Effector memory CD8-positive, alpha-beta T cell (primary cell): ENCODE results near the gene PDGFD.

Experiments
- ATAC-seq: fragments of 150-1000 bp; cut with Tn5 transposase; replicated peaks from 2 replicates; pipeline ENCODE4 v1.10.0; 2021; ENCODE audit warnings: mild to moderate bottlenecking, moderate library complexity
- DNase-seq, 3 experiments: peaks; one replicate each; pipeline ENCODE4 v3.0.0; 2021
- H3K27ac Mint-ChIP-seq, 2 donors: one replicate each; pipeline ENCODE4 v1.8.0; 2022; ENCODE audit warnings: mild to moderate bottlenecking in 2 of 2, mixed read lengths in 2 of 2, moderate library complexity in 2 of 2
- H3K27me3 Mint-ChIP-seq, 2 donors: one replicate each; pipeline ENCODE4 v1.8.0; 2022; ENCODE audit warnings: mixed read lengths in 2 of 2
- H3K36me3 Mint-ChIP-seq: one replicate; pipeline ENCODE4 v1.8.0; 2022; ENCODE audit warnings: mild to moderate bottlenecking, moderate library complexity, mixed read lengths; ENCODE audit not compliant: insufficient read depth
- H3K4me1 Mint-ChIP-seq, 2 donors: one replicate each; pipeline ENCODE4 v1.8.0; 2022; ENCODE audit warnings: low read depth in 2 of 2, mixed read lengths in 2 of 2
- H3K4me3 Mint-ChIP-seq, 2 donors: one replicate each; pipeline ENCODE4 v1.8.0; 2022; ENCODE audit warnings: mild to moderate bottlenecking in 2 of 2, mixed read lengths in 2 of 2, moderate library complexity in 2 of 2
- H3K9me3 Mint-ChIP-seq, 2 donors: one replicate each; pipeline ENCODE4 v1.8.0; 2022; ENCODE audit warnings: mixed read lengths in 2 of 2

PDGFD gene

DNA sequence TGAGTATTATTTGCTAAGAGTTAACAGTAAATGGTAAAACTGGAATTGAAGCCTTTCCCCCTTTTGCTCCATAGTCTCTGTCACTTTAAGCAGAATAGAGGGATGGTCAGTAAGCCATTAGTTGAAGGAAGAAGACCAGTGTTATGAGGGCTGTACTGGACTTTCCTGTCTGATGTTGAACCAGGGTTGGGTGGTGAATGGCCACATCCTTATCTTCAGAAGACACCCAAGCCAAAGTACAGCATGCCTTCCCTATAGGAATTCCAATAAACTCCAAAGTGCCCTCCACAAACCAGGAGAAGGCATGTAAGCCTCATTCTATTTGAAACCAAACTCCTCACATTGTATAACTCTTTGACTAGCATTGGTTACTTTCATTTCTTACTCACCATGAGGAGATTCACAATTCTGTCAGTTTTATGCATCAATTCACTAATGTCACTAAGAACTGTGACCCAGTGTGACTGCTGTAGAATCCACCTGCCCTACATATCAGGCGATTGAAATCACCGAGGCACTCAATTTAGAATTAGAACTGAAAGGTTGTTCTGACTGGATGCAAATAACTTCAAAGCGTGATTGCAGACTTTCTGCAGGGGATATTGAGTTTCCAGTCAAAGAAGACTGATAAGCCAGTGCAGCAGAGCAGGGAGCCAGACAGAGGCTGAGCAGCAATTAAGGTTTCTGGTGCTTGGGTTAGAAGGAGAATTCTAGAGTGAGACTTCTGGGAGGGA, 234.6 kb downstream of the PDGFD start:
- no peaks in the 10 kb centered on the region for H3K27me3 Mint-ChIP-seq
- ATAC-seq: no peak

DNA sequence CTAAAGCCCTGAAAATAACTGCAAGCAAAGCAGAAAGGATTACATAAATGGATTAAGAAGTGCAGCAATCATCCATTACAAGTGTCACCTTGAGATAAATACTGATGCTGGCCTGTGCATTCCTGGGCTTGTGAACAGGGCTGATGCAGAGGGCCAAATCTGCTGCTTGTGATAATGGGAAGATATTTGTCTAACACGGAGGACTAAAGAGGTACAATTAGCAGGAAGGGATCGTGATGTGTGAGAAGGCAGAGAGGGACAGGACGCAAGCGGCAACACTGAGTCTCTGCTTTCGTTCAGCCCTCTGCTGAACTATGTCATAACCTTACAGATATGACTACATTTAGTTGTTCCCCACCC, 235.2 kb downstream of the PDGFD start:
- DNase-seq (no peak), ATAC-seq (no peak)
- no peak overlapping the region for H3K27ac Mint-ChIP-seq
- no peaks in the 10 kb centered on the region for H3K27me3 Mint-ChIP-seq
- H3K4me1 Mint-ChIP-seq: peaks cover 4 to 7% of the 10 kb centered on the region in 2 donors
- no peaks in the 10 kb centered on the region for H3K9me3 Mint-ChIP-seq
- H3K36me3 Mint-ChIP-seq: no peaks in the 10 kb centered on the region
- H3K4me3 Mint-ChIP-seq: no peak overlapping the region

More for the DNA sequence above, 234.6 kb downstream of the PDGFD start:
- no peak for DNase-seq
- Mint-ChIP-seq H3K4me3 (no peak overlapping the region), H3K36me3 (no peaks in the 10 kb centered on the region), H3K4me1 (peaks cover 4 to 7% of the 10 kb centered on the region in 2 donors), H3K9me3 (peaks cover 0 to 3% of the 10 kb centered on the region in 2 donors), H3K27ac (peak overlapping the region in 1 of 2 donors; percentile 38)

DNA sequence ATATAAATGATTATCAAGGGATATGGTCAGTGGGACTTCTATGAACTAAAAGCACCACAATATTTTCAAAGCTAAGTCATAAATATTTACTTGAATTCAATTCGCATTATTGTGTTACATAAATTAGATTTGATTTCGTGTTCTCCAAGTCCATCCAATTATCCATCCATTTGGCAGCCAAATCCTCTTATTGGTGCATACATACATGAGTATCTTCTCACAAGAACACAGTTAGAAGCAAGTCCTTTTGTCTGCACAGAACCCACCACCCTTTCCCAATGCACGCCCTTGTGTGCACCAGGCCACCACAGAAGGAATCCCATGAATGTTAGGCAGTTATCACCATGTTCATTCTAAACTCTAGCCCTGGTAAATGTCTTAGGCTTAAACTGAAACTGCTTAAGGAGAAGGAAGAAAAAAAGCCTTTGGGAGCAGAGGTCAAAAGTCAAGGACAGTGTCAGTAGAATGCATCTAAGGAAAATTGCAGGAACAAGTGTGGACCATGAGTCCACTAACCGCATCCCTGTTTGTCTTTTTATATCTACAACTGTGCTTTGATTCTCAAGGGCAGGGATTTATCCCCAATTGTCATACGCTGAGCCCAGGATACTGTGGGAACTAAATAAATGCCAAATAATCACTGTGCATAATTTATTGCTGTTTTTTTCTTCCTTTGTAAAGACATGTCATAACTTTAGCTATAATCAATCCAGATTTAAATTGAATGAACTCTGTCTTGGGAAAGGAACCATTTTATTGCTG, 235.7 kb downstream of the PDGFD start:
- Mint-ChIP-seq H3K4me1 (peaks cover 4 to 7% of the 10 kb centered on the region in 2 donors), H3K9me3 (no peaks in the 10 kb centered on the region), H3K27ac (no peak overlapping the region), H3K27me3 (no peaks in the 10 kb centered on the region), H3K36me3 (no peaks in the 10 kb centered on the region), H3K4me3 (no peak overlapping the region)
- DNase-seq: no peak
- no peak for ATAC-seq

DNA sequence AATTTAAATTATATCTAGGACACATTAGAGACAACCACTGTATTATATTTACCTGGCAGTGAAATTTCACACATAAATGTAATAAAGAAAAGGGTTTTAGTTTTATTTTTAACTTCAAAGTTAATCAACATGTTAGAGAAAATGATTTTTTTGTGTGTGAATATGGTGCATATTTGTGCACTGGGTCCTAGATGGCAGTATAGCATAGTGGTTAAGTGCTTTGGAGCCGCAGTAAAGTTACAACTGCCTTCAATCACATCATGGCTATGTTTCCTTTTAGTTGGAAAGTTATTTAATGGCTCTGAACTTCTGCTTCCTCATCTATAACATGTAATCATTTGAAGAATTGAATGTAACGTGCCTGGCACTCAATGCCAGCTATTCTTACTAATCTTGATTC, 236.4 kb downstream of the PDGFD start:
- Mint-ChIP-seq H3K27ac (no peak overlapping the region), H3K4me1 (peaks cover 4 to 7% of the 10 kb centered on the region in 2 donors), H3K4me3 (no peak overlapping the region), H3K9me3 (no peaks in the 10 kb centered on the region), H3K27me3 (no peaks in the 10 kb centered on the region), H3K36me3 (no peaks in the 10 kb centered on the region)
- ATAC-seq: no peak
- no peak for DNase-seq

DNA sequence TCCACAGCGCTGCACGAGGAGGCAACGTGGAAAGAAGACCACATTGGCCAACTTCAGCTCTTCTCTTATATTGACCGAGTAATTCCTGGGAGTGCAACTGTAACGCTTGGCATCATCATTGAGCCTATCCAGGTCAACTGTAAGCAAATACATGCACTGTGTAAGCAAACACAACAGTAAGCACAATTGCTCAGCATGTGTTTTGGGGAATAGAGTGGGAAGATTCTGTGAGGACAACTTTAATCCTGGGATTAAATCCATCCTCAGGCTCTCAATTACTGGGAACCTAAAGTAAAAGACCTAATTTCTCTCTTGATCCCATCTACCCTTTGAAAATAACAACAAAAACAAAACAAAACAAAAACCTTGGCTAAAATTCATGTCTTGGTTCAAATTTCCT, 237.0 kb downstream of the PDGFD start:
- Mint-ChIP-seq H3K4me1 (peaks cover 4 to 7% of the 10 kb centered on the region in 2 donors), H3K9me3 (no peaks in the 10 kb centered on the region), H3K27ac (no peak overlapping the region), H3K4me3 (no peak overlapping the region), H3K27me3 (no peaks in the 10 kb centered on the region), H3K36me3 (no peaks in the 10 kb centered on the region)
- no peak for ATAC-seq
- DNase-seq: no peak

DNA sequence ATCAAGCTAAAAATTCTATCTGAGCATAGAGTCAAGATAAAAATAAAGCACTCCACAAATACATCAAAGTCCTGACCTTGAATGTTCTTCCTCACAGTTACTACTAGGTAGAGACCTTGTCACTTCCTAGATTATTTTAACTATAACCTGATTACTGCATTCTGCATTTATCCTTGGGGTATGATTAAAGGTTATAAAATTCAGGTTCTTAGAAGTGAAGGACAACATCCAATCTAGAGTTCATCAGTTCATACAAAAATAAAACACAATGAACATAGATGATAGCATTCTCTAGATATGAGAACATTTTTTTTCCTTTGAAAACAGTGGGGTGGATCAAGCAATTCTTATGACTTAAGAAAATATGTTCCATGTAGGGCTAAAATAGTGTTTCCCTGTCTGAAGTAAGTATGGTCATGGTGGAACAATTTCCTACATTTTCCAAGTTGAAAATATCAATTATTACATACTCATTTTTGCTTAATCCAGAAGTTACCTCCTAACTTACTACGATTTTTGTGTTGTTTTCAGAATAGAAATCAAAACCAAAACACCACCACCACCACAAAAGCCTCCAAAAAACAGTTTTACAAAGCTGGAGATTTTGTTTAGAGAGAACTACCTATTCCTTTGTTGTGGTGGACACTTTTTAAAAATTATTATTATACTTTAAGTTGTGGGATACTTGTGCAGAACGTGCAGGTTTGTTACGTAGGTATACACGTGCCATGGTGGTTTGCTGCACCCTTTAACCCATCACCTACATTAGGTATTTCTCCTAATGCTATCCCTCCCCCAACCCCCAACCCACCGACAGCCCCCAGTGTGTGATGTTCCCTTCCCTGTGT, 239.6 kb downstream of the PDGFD start:
- Mint-ChIP-seq H3K4me1 (peaks cover 4% of the 10 kb centered on the region in 2 donors), H3K36me3 (no peaks in the 10 kb centered on the region), H3K27ac (no peak overlapping the region)

DNA sequence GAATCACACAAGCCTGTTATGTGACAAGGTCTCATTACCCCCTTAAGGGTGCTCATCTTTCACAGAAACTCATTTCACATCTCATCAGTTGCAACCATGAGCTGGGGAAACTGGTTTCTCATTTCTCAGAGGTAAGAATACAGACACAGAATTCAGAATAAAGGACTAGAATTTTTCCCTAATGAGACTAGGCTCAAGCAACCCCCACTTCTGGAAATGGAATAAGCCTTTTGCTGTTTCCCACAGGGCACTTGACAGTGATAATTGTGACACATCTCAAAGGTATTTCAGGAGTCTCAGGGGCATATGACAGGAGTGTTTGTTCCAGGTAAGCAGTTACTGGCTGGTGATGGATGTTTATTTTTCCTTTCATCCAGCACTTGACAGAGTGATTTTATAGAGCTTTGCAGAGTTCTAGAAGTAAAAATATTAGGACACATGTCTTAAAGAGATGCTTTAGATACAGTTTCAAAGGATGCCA, 240.5 kb downstream of the PDGFD start:
- no peaks in the 10 kb centered on the region for H3K9me3 Mint-ChIP-seq
- H3K36me3 Mint-ChIP-seq: no peaks in the 10 kb centered on the region
- peaks cover 3 to 4% of the 10 kb centered on the region in 2 donors for H3K4me1 Mint-ChIP-seq
- no peak overlapping the region for H3K27ac Mint-ChIP-seq
- H3K4me3 Mint-ChIP-seq: no peak overlapping the region
- ATAC-seq (no peak), DNase-seq (no peak)
- H3K27me3 Mint-ChIP-seq: no peaks in the 10 kb centered on the region

More for the DNA sequence above, 239.6 kb downstream of the PDGFD start:
- no peaks in the 10 kb centered on the region for H3K9me3 Mint-ChIP-seq
- H3K27me3 Mint-ChIP-seq: no peaks in the 10 kb centered on the region
- H3K4me3 Mint-ChIP-seq: no peak overlapping the region
- DNase-seq (no peak), ATAC-seq (peak; percentile 32)

DNA sequence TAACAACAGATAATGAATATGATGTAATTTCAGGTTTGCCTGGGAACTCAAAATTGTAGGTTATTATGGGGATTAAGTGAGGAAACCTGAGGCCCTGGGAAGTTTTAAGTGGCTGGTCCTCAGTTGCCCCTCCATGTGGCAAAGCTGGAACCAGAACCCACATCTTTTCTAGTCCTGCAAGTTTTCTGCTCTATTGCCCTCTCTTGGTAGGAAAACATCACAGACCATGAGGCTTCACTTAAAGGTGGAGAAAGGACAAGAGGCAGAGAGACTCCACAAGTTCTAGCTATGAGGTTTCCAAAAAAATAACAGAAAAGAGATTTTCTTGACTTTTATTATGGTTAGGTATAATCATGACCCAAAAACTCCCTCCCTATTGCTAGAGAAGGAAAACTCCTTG, 243.0 kb downstream of the PDGFD start:
- Mint-ChIP-seq H3K27me3 (no peaks in the 10 kb centered on the region), H3K4me3 (no peak overlapping the region), H3K27ac (no peak overlapping the region), H3K4me1 (peaks cover 3 to 4% of the 10 kb centered on the region in 2 donors), H3K36me3 (no peaks in the 10 kb centered on the region), H3K9me3 (no peaks in the 10 kb centered on the region)
- DNase-seq: no peak
- no peak for ATAC-seq

DNA sequence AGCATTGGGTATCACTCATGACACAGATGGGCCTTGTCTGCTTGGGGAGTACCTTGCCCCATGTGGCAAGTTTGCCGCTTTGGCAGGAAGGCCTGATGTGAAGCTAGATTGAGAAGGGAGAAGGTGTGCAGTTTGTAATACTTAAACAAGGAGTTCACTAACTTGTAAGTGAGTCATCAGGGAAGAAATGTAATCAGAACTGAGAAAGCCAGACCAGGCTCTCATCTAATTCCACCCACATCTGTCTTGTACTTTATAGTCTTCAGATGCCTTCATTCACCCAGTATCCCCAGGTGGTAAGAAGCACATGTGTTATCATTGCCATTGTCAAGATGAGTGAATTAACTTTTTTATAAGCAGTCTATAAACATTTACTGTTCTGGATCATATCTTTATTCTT, 243.5 kb downstream of the PDGFD start:
- Mint-ChIP-seq H3K27me3 (no peaks in the 10 kb centered on the region), H3K9me3 (no peaks in the 10 kb centered on the region), H3K36me3 (no peaks in the 10 kb centered on the region), H3K4me1 (peaks cover 3 to 4% of the 10 kb centered on the region in 2 donors), H3K27ac (no peak overlapping the region), H3K4me3 (no peak overlapping the region)
- ATAC-seq (no peak), DNase-seq (no peak)

DNA sequence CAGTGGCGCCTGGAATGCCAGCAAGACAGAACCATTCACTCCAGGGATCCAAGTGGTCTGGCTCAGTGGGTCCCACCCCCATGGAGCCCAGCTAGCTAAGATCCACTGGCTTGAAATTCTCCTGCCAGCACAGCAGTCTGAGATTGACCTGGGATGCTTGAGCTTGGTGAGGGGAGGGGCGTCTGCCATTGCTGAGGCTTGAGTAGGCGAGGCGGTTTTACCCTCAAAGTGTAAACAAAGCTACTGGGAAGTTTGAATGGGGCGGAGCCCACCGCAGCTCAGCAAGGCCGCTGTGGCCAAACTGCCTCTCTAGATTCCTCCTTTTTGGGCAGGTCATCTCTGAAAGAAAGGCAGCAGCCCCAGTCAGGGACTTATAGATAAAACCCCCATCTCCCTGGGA, 253.2 kb downstream of the PDGFD start:
- H3K9me3 Mint-ChIP-seq: peaks cover 5 to 7% of the 10 kb centered on the region in 2 donors
- H3K27me3 Mint-ChIP-seq: no peaks in the 10 kb centered on the region
- H3K4me3 Mint-ChIP-seq: no peak overlapping the region
- no peak overlapping the region for H3K27ac Mint-ChIP-seq
- DNase-seq: no peak
- no peaks in the 10 kb centered on the region for H3K36me3 Mint-ChIP-seq
- H3K4me1 Mint-ChIP-seq: peaks cover 3 to 7% of the 10 kb centered on the region in 2 donors
- ATAC-seq: no peak

DNA sequence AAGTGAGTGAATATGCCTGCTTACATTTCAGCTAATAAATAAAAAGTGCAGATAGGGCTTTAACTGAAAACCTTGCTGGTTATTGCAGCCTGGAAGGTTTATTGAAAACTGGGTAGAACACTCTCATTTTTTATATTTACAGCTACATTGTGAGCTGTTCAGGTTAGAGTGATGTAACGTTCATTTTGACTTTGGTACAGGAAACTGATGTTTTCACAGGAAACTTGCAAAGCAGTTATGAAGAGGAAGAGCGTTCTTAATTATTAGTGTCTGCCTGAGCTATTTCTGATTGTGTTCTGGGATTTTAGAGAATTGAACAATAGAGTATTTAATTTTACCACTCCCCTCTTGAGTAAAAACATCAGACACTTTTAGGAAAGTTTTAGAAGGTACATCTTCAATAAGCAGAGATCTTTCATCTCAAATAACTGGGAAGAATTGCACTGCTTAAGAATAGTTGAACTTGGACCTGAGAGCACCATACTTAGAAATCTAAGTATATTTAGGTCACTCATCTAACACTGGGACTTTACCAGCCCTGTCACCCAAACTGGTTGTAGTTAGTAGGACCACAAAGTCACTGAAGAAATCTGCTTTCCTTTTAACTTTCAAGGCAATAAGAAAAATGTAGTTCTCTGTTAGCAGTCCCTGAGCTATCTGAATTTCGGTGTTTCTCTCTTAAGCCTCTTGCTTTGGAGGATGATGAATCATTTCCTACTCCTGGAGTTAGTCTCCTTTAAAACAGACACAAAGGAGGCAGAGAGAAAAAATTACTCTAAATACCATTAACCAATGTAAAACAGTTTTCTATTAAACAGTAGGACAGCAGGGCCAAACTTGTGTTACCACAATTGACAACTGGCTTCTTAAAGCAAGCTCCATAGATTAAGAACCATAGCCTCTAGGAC, 256.1 kb downstream of the PDGFD start:
- Mint-ChIP-seq H3K27ac (peak overlapping the region in 1 of 2 donors; percentile 93), H3K4me3 (peak overlapping the region in 1 of 2 donors; percentile 53), H3K4me1 (peaks cover 3 to 7% of the 10 kb centered on the region in 2 donors), H3K27me3 (no peaks in the 10 kb centered on the region), H3K9me3 (peaks cover 0 to 7% of the 10 kb centered on the region in 2 donors), H3K36me3 (no peaks in the 10 kb centered on the region)
- DNase-seq (no peak), ATAC-seq (peak; percentile 47)

DNA sequence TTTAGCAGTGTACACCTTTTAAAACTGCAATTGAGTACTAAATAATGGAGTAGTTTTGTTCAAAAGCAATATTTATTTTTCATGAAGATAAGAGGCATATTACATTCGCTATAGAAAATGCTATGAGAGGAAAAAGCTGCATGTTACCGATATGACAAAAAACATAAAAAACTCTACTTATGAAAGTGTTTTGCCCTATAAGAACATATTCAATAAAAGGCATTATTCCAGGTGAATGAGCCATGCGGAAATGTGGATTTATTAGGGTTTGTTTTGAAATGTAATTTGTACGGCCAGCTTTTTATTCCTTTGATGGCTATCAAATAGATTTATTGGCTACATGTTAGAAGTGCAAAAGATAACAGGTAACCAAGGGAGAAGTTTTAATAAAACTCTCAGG, 256.8 kb downstream of the PDGFD start:
- DNase-seq: no peak
- Mint-ChIP-seq H3K4me3 (peak overlapping the region in 1 of 2 donors; percentile 53), H3K36me3 (no peaks in the 10 kb centered on the region), H3K27ac (peak overlapping the region in 1 of 2 donors; percentile 93), H3K4me1 (peaks cover 3 to 7% of the 10 kb centered on the region in 2 donors), H3K27me3 (no peaks in the 10 kb centered on the region), H3K9me3 (peaks cover 0 to 7% of the 10 kb centered on the region in 2 donors)
- no peak for ATAC-seq
